Psoas muscle (tissue), 8 donors: ENCODE measurements around the gene CGGBP1. TPM values are rescaled to one million over a fixed set of nuclear protein-coding genes. Genes with fewer than 3 reads are reported as not detected.

Experiments used
- ATAC-seq, 4 donors: fragments of 200-7000 bp; cut with Tn5 transposase; one replicate each; pipeline ENCODE4 v1.9.1; 2020; ENCODE audit warnings: moderate library complexity in 3 of 4, mild to moderate bottlenecking in 2 of 4
- DNase-seq, 2 donors: peaks; one replicate each; pipeline ENCODE4 v3.0.0-alpha.2; 2020
- H3K27ac ChIP-seq: fragments of 200-600 bp; one replicate; pipeline ENCODE4 v1.8.0; 2022
- H3K27me3 ChIP-seq, 3 donors: fragments of 200-600 bp in 1 of 3; one replicate each; pipeline versions ENCODE4 v1.6.1 to v1.8.0; 2013 to 2022; ENCODE audit warnings: low read length in 2 of 3, mild to moderate bottlenecking in 2 of 3, moderate library complexity in 1 of 3; ENCODE audit not compliant: insufficient read depth in 3 of 3
- H3K36me3 ChIP-seq, 2 donors: fragments of 200-600 bp in 1 of 2; one replicate each; pipeline versions ENCODE4 v1.6.1 to v1.8.0; 2013 to 2022; ENCODE audit warnings: low read depth in 1 of 2, mild to moderate bottlenecking in 1 of 2, moderate library complexity in 1 of 2; ENCODE audit not compliant: insufficient read depth in 1 of 2
- H3K4me1 ChIP-seq: fragments of 200-600 bp; one replicate; pipeline ENCODE4 v1.8.0; 2022
- H3K4me3 ChIP-seq: fragments of 200-600 bp; one replicate; pipeline ENCODE4 v1.8.0; 2022; ENCODE audit warnings: mild to moderate bottlenecking
- H3K9me3 ChIP-seq: fragments of 200-600 bp; one replicate; pipeline ENCODE4 v1.8.0; 2022
- CTCF ChIP-seq: fragments of 200-600 bp; IDR thresholded peaks from one replicate; pipeline ENCODE4 v1.8.0; 2022; ENCODE audit warnings: antibody characterized with exemption
- WGBS, 3 donors: extraction: QIAGEN DNeasy Blood & Tissue Kit; methylation state at CpG; one replicate each; pipeline versions ENCODE4 v1.1.6 to v1.1.7; 2013; 5-methylcytosine and 5-hydroxymethylcytosine counted together
- intact Hi-C, 2 donors: fragments of 100-400 bp; cut with DNase I; formaldehyde crosslinking; loops; one replicate each; pipeline versions ENCODE4 v1.11.0 to v1.14.2; 2022
- polyA plus RNA-seq, 3 donors: library from polyadenylated mRNA; stranded (reverse); fragments of 200-250 nt; gene quantifications; one replicate each; pipeline ENCODE4 v1.2.3, GENCODE V29; 2013
- total RNA-seq, 4 donors: library from RNA; stranded (reverse); fragmentation: NEBNext Ultra II Directional in 2 of 4; extraction: Animal tissue kit (Norgen Biotek cat#: 25700) in 2 of 4; gene quantifications; one replicate each; pipeline versions ENCODE4 v1.2.1 to v1.2.4, GENCODE V29; 2021 to 2023
- donor health status: healthy with polysubstance abuse.
- donor health status: DM: no; HTN: no; CAD: no; lungs with moderate emphysema.
- donor health status: Bipolar disorder and iron deficiency.
- donor health status: healthy.
- donor health status: DM: yes; HTN: yes; CAD: no.
- donor health status: DM: no; HTN: no; CAD: no.
- donor health status: DM: no; HTN: no; CAD: no.
- donor health status: DM: yes; HTN: yes; CAD: no.

CGGBP1 gene
- total and polyA plus RNA-seq, 7 donors, result 27.4 to 63.2 (median 43.4) TPM

- Histone ChIP-seq H3K4me1 (no peaks in the 10 kb centered on the region), H3K9me3 (no peaks in the 10 kb centered on the region), H3K4me3 (no peak overlapping the region), H3K27me3 (no peaks in the 10 kb centered on the region), H3K36me3 (no peaks in the 10 kb centered on the region), H3K27ac (no peak overlapping the region)
- ATAC-seq (no peak), DNase-seq (no peak)
- TF ChIP-seq CTCF, result no peak
- intact Hi-C loops, result loop anchor here (5.0 to 10.0 kb wide), 2 partner anchors 650 to 698 kb away; no protein-coding TSS in a partner anchor
- 85 to 88% (median 87%) methylated on average over 3 of the region's 3 CpGs for WGBS, 3 donors
These were observed 56.4 kb downstream of the CGGBP1 start for GRCh38 chr3:88002448-88002847.

Other genes starting within 250 kb of the CGGBP1 start
- 10 to 100 TPM in 2 of 4 donors, 1 to 10 TPM in 2; 8.8 to 10.7 (median 9.6) TPM for gene ZNF654, start 250 bp upstream of the CGGBP1 start, total RNA-seq
- 1 to 10 TPM; 2.6 to 8.9 (median 3.2) TPM for gene ZNF654, start 250 bp upstream of the CGGBP1 start, polyA plus RNA-seq
- 10 to 100 TPM in 3 of 4 donors, 1 to 10 TPM in 1; 9.7 to 14.8 (median 11.7) TPM for gene C3orf38, start 91.0 kb upstream of the CGGBP1 start, total RNA-seq
- 10 to 100 TPM in 1 of 3 donors, 1 to 10 TPM in 2; 6.5 to 11.6 (median 6.7) TPM for gene C3orf38, start 91.0 kb upstream of the CGGBP1 start, polyA plus RNA-seq